ENCODE measurements around the gene ZNF605. TPM values are rescaled to one million over a fixed set of nuclear protein-coding genes. Genes with fewer than 3 reads are reported as not detected.
"Not testable (repeated sequence)": the region's sequence is repeated elsewhere in the genome, so short reads cannot be mapped to it uniquely, and the experiment has no call there.

ZNF605 gene
- total RNA-seq, 1 donor from 2014 or later: 3.8 TPM

DNA sequence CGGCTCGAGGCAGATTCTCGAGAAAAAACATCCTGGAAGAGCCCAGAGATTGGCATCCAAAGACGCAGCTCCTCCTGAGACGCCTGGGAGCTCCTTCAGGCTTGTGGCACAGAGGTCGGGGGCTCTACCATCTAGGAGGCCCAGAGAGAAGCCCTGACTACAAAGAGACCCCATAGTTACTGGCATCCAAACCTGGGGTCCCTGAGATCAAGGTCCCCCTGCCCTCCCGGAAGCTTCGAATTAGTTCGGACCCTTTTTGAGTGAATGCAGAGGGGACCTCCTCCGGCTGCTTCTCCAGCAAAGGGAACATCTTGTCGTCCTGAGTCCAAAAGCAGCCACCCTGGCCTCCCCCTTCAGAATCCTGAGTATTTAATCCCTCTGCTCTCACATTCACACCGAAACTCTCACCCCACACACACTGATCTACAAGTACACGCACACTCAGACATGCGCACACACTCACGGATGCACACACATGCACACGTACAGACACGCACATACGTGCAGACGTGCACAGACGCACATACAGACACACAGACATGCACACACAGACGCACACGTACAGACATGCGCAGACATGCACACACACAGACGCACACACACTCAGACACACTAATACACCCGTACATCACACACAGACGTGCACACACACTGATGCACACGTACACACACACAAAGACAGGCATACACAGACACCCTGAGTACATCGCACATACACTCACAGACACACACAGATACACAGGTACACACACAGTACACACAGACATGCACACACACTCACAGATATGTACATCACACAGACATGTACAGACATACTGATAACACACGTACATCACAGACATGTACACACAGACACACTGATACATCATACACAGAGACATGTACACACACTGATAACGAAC lies 5.9 kb downstream of the ZNF605 start:
- DNase-seq (ENCODE audit: low read depth in 2 of 2): no peak

DNA sequence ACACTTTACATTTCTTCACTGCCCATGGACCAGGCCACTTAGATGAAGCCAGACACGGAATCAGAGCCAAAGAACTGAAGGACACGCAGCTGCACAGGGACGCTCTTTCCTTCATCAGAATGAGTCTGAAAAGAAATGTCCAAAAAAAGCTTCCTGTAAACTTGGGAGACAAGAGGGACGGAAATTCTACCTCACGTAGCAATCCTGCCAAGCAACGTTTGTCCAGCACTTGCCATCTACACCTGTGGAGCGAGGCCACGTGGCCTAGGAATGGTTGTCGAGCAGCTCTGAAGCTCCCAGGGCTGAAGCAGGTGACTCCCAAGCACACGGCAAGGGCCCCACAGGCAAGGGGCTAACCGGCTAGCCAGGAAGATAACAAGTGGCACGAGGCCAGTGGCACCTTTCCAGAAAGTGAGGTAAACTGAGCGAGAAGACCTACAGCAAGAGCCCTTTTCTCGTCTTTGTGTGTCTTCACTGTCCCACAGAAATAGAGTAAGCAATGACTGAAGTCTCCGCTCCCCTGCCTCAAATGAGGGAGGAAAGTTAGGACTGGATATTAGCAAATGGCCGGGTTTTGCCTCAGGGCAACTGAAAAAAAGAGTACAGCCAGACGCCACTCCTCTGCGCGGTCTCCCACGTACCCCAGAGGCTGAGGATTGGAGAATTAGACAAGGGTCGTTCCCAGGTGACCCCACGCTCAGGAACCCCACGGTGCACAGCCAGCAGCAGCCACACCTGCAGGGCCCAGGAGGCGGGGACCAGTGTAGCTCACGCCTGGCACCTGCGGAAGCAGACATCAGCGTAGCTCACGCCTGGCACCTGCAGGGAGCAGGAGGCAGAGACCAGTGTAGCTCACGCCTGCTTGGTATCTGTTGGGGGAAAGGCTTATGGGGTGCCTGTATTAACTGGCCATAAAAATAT lies 7.7 kb downstream of the ZNF605 start:
- no peak for DNase-seq (ENCODE audit: low read depth in 2 of 2)

GRCh38 chr12:132946246-132946820 lies 9.8 kb downstream of the ZNF605 start:
- DNase-seq (ENCODE audit: low read depth in 2 of 2): no peak

GRCh38 chr12:132945806-132946205 lies 10.3 kb downstream of the ZNF605 start:
- DNase-seq (ENCODE audit: low read depth in 2 of 2): no peak

GRCh38 chr12:132942611-132943010 lies 13.5 kb downstream of the ZNF605 start:
- no peak for DNase-seq (ENCODE audit: low read depth in 2 of 2)

DNA sequence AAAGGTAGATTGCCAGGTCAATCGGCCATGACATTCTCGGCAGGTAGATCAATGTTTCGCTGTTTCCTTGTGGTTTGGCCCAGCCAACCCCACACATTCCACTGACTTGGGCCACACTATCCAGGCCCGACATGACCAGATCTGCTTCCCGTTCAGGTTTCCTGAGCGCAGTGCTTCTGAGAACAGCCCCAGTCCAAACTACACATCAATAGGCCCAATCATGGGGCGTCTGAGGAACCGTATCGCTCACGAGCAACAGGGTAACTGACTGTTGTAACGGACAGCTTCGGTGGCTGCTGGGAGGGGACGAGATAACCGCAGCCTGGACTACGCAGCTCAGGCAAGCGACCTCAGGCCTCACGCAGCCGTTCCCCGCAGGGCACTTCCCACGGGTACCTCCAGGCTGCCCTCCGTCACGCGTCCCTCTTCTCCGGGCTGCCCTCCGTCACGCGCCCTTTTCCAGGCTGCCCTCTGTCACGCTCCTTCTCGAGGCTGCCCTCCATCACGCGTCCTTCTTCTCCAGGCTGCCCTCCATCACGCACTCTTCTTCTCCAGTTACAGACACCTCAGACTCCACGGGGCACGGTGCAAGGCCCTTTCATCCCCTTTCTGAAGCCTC lies 14.7 kb downstream of the ZNF605 start:
- DNase-seq (ENCODE audit: low read depth in 2 of 2): no peak

GRCh38 chr12:132940071-132940719 lies 15.9 kb downstream of the ZNF605 start:
- no peak for DNase-seq (ENCODE audit: low read depth in 2 of 2)

GRCh38 chr12:132938807-132939206 lies 17.3 kb downstream of the ZNF605 start:
- DNase-seq (ENCODE audit: low read depth in 2 of 2): not testable (repeated sequence)

DNA sequence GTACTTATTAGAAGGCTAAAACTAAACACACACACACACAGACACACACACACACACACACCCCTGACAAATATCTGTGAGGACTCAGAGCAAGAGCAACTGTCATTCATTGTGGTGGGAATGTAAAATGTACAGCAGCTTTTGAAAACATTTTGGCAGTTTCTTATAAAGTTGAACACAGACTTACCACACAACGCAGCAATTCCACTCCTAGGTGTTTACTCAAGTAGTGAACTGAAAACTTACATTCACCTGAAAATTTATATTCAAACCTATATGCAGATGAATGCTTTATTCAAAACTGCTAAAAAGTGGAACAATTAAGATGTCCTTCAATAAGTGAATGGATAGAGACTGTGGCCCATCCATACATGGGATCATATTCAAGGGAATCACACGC lies 18.6 kb downstream of the ZNF605 start:
- no peak for DNase-seq (ENCODE audit: low read depth in 2 of 2)

DNA sequence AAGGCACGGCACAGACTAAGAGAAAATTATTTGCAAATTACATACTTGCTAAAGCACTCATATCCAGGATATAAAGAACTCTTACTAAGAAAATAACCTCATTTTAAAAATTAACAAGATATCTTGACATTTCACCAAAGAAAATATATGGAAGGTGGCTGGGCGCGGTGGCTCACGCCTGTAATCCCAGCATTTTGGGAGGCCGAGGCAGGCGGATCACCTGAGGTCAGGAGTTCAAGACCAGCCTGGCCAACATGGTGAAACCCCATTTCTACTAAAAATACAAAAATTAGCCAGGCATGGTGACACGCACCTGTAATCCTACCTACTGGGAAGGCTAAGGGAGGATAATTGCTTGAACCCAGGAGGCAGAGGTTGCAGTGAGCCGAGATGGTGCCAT lies 19.2 kb downstream of the ZNF605 start:
- DNase-seq (ENCODE audit: low read depth in 2 of 2): not testable (repeated sequence)

GRCh38 chr12:132936163-132936562 lies 19.9 kb downstream of the ZNF605 start:
- no peak for DNase-seq (ENCODE audit: low read depth in 2 of 2)

- no peak for DNase-seq (ENCODE audit: low read depth in 2 of 2)
These were observed 29.7 kb downstream of the ZNF605 start for GRCh38 chr12:132926415-132926833.

DNA sequence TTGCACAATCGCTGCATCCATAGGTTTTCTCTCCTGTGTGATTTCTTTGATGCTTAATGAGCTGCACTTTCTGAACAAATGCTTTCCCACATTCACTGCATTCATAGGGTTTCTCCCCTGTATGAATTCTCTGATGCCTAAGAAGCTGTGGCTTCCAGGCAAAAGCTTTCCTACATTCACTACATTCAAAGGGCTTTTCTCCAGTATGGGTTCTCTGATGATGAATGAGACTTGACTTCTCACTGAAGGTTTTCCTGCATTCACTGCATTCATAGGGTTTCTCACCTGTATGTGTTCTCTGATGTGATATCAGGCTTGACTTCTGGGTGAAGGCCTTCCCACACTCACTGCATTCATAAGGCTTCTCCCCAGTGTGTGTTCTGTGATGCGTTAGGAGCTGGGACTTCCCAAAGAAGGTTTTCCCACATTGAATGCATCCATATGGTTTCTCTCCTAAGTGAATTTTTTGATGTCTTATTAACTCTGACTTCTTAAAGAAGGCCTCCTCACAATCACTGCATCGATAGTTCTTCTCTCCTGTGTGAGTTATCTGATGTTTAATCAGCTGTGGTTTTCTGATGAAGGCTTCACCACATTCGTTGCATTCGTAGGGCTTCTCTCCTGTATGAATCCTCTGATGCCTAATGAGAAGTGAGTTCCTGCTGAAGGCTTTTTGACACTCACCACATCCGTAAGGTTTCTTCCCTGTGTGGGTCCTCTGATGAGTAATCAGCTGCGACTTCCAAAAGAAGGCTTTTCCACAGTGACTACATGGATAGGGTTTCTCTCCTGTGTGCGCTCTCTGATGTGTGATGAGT lies 30.3 kb downstream of the ZNF605 start:
- no peak for DNase-seq (ENCODE audit: low read depth in 2 of 2)

GRCh38 chr12:132924356-132924755 lies 31.8 kb downstream of the ZNF605 start:
- no peak for DNase-seq (ENCODE audit: low read depth in 2 of 2)

DNA sequence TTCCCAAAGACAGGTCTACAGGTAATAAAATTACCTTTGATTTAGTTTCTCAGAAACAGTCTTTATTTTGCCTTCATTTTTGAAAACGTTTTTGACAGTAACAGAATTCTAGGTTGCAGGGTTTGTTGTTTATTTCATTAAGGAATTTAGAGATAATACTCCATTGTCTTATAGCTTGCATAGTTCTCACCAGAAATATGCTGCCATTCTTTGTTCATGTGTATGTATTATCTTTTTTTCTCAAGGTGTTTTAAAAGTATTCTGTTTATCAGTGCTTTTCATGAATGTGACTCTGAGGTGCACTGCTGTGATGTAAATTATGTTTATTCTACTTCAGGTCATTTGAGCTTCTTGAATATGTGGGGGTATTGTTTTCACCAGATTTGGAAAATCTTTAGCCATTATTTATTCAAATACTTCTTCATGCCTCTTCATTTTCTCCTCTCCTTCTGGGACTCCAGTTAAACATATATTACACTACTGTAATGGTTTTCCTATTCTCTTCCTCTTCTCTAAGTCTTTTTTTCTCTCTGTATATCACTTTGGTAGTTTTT lies 32.7 kb downstream of the ZNF605 start:
- no peak for DNase-seq (ENCODE audit: low read depth in 2 of 2)

DNA sequence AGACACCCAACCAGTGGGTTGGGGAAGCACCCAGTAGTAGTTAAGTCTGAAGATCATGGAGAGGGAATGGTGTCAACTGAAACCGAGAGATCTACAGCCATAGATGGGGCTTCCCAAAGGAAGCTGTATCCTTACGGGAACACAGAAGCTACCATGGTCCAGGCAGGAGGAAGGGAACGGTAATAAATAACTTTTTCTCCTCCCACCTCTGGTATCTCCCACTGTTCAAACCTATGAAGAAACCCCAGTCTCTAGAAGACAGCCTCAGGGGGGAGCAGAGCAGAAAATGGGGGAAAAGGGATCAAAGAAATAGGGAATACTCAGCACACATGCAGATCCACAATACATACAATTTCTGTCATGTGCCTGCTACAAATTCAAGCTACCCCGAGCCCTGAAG lies 33.4 kb downstream of the ZNF605 start:
- no peak for DNase-seq (ENCODE audit: low read depth in 2 of 2)

- no peak for DNase-seq (ENCODE audit: low read depth in 2 of 2)
These were observed 34.4 kb downstream of the ZNF605 start for GRCh38 chr12:132921685-132922084.

DNA sequence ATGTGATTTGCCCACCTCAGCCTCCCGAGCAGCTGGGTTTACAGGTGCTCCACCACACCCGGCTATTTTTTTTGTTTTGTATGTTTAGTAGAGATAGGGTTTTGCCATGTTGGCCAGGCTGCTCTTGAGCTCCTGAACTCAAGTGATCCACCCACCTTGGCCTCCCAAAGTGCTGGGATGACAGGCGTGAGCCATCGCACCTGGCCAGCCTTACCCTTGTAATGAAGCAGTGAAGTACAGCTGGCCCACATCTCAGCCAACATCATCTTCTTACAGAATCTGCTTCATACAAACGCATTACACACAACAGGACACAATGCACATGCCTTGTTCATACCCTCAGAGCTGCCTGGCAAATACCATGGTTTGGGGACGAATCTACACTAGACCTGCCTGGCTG lies 37.4 kb downstream of the ZNF605 start:
- DNase-seq (ENCODE audit: low read depth in 2 of 2): no peak

- DNase-seq (ENCODE audit: low read depth in 2 of 2): no peak
These were observed 47.1 kb downstream of the ZNF605 start for GRCh38 chr12:132909030-132909368.
